Subcutaneous abdominal adipose tissue (tissue), 5 donors: ENCODE data around the gene PEF1.

ENCODE experiments used
- H3K27ac ChIP-seq: one replicate; pipeline ENCODE4 v1.7.0; 2013; ENCODE audit warnings: low read depth, mild to moderate bottlenecking, inconsistent platforms, low read length, moderate library complexity
- H3K27me3 ChIP-seq, 5 donors: one replicate each; pipeline ENCODE4 v1.7.0; 2013; ENCODE audit warnings: low read length in 5 of 5, inconsistent platforms in 1 of 5; ENCODE audit not compliant: control insufficient read depth in 5 of 5, insufficient read depth in 4 of 5
- H3K36me3 ChIP-seq, 5 donors: one replicate each; pipeline ENCODE4 v1.7.0; 2013; ENCODE audit warnings: low read length in 5 of 5; ENCODE audit not compliant: control insufficient read depth in 5 of 5, insufficient read depth in 5 of 5
- H3K4me1 ChIP-seq, 5 donors: one replicate each; pipeline ENCODE4 v1.7.0; 2013; ENCODE audit warnings: low read length in 5 of 5, mild to moderate bottlenecking in 3 of 5, moderate library complexity in 1 of 5; ENCODE audit not compliant: control insufficient read depth in 5 of 5, insufficient read depth in 5 of 5
- H3K4me3 ChIP-seq, 5 donors: one replicate each; pipeline ENCODE4 v1.7.0; 2013; ENCODE audit warnings: low read length in 5 of 5, low read depth in 1 of 5
- H3K9ac ChIP-seq, 5 donors: one replicate each; pipeline ENCODE4 v1.7.0; 2013; ENCODE audit warnings: low read length in 5 of 5, mild to moderate bottlenecking in 4 of 5, moderate library complexity in 3 of 5
- H3K9me3 ChIP-seq, 5 donors: one replicate each; pipeline ENCODE4 v1.7.0; 2013; ENCODE audit warnings: low read length in 5 of 5; ENCODE audit not compliant: control insufficient read depth in 5 of 5
- donor health status: healthy.
- donor health status: healthy.
- donor health status: healthy.
- donor health status: healthy.
- donor health status: healthy.

Gene PEF1

GRCh38 chr1:31602081-31602480 lies 42.6 kb downstream of the PEF1 start:
- H3K9me3 ChIP-seq = no peaks in the 10 kb centered on the region
- H3K4me1 ChIP-seq = peaks cover 0 to 10% (median 0%) of the 10 kb centered on the region in 5 donors
- no peak overlapping the region for H3K9ac ChIP-seq
- no peaks in the 10 kb centered on the region for H3K36me3 ChIP-seq
- no peak overlapping the region for H3K4me3 ChIP-seq
- H3K27me3 ChIP-seq = no peaks in the 10 kb centered on the region
- H3K27ac ChIP-seq = no peak overlapping the region

- Histone ChIP-seq H3K4me1 (peaks cover 0 to 20% (median 0%) of the 10 kb centered on the region in 5 donors), H3K27me3 (no peaks in the 10 kb centered on the region), H3K36me3 (no peaks in the 10 kb centered on the region), H3K27ac (no peak overlapping the region), H3K4me3 (no peak overlapping the region), H3K9ac (no peak overlapping the region), H3K9me3 (no peaks in the 10 kb centered on the region)
Measured at GRCh38 chr1:31600641-31601040, 44.0 kb downstream of the PEF1 start.

- H3K9ac ChIP-seq = no peak overlapping the region
- H3K9me3 ChIP-seq = no peaks in the 10 kb centered on the region
- no peak overlapping the region for H3K27ac ChIP-seq
- peaks cover 0 to 33% (median 8%) of the 10 kb centered on the region in 5 donors for H3K4me1 ChIP-seq
- no peaks in the 10 kb centered on the region for H3K36me3 ChIP-seq
- H3K4me3 ChIP-seq = no peak overlapping the region
- H3K27me3 ChIP-seq = no peaks in the 10 kb centered on the region
Measured at GRCh38 chr1:31598980-31599379, 45.7 kb downstream of the PEF1 start.

GRCh38 chr1:31596737-31597097 lies 48.0 kb downstream of the PEF1 start:
- no peak overlapping the region for H3K4me3 ChIP-seq
- H3K4me1 ChIP-seq = peaks cover 0 to 37% (median 12%) of the 10 kb centered on the region in 5 donors
- H3K9ac ChIP-seq = no peak overlapping the region
- no peak overlapping the region for H3K27ac ChIP-seq
- no peaks in the 10 kb centered on the region for H3K27me3 ChIP-seq
- H3K9me3 ChIP-seq = no peaks in the 10 kb centered on the region
- H3K36me3 ChIP-seq = no peaks in the 10 kb centered on the region

GRCh38 chr1:31595836-31596736 lies 48.6 kb downstream of the PEF1 start:
- H3K27ac ChIP-seq = peak overlapping the region; percentile 19

GRCh38 chr1:31593770-31594632 lies 50.7 kb downstream of the PEF1 start:
- Histone ChIP-seq H3K9ac (no peak overlapping the region), H3K36me3 (no peaks in the 10 kb centered on the region), H3K27me3 (no peaks in the 10 kb centered on the region), H3K4me3 (peak overlapping the region in 3 of 5 donors; percentile 11 to 42 (median 12)), H3K4me1 (peaks cover 0 to 43% (median 18%) of the 10 kb centered on the region in 5 donors), H3K9me3 (no peaks in the 10 kb centered on the region), H3K27ac (no peak overlapping the region)

More at GRCh38 chr1:31595836-31596736, 48.6 kb downstream of the PEF1 start:
- Histone ChIP-seq H3K4me3 (no peak overlapping the region), H3K4me1 (peaks cover 0 to 37% (median 12%) of the 10 kb centered on the region in 5 donors), H3K36me3 (no peaks in the 10 kb centered on the region), H3K27me3 (no peaks in the 10 kb centered on the region), H3K9ac (no peak overlapping the region), H3K9me3 (no peaks in the 10 kb centered on the region)

GRCh38 chr1:31593136-31593665 lies 51.5 kb downstream of the PEF1 start:
- no peaks in the 10 kb centered on the region for H3K36me3 ChIP-seq
- H3K9ac ChIP-seq = no peak overlapping the region
- peaks cover 0 to 47% (median 25%) of the 10 kb centered on the region in 5 donors for H3K4me1 ChIP-seq
- H3K27me3 ChIP-seq = no peaks in the 10 kb centered on the region
- H3K9me3 ChIP-seq = no peaks in the 10 kb centered on the region
- H3K4me3 ChIP-seq = no peak overlapping the region
- no peak overlapping the region for H3K27ac ChIP-seq

GRCh38 chr1:31592132-31592531 lies 52.5 kb downstream of the PEF1 start:
- H3K4me3 ChIP-seq = no peak overlapping the region
- peaks cover 4 to 49% (median 36%) of the 10 kb centered on the region in 5 donors for H3K4me1 ChIP-seq
- H3K36me3 ChIP-seq = peaks cover 0 to 4% (median 0%) of the 10 kb centered on the region in 5 donors
- H3K9me3 ChIP-seq = no peaks in the 10 kb centered on the region
- H3K27ac ChIP-seq = no peak overlapping the region
- H3K27me3 ChIP-seq = no peaks in the 10 kb centered on the region
- H3K9ac ChIP-seq = no peak overlapping the region

GRCh38 chr1:31591425-31592093 lies 53.1 kb downstream of the PEF1 start:
- no peaks in the 10 kb centered on the region for H3K9me3 ChIP-seq
- no peak overlapping the region for H3K4me3 ChIP-seq
- H3K9ac ChIP-seq = no peak overlapping the region
- no peaks in the 10 kb centered on the region for H3K27me3 ChIP-seq
- H3K4me1 ChIP-seq = peaks cover 4 to 54% (median 40%) of the 10 kb centered on the region in 5 donors
- H3K27ac ChIP-seq = no peak overlapping the region
- H3K36me3 ChIP-seq = peaks cover 0 to 4% (median 0%) of the 10 kb centered on the region in 5 donors
